Hematopoietic multipotent progenitor cell treated with erythropoietin and hydrocortisone succinate and interleukin-3 and kit ligand, for 15 days (in vitro differentiated cells): ENCODE results near the gene PGA3.
"Not testable (repeated sequence)": the region's sequence is repeated elsewhere in the genome, so short reads cannot be mapped to it uniquely, and the experiment has no call there.

Experiments
- DNase-seq: peaks from one replicate; pipeline ENCODE4 v3.0.0-alpha.2; 2015; ENCODE audit warnings: low spot score

Gene PGA3

DNA sequence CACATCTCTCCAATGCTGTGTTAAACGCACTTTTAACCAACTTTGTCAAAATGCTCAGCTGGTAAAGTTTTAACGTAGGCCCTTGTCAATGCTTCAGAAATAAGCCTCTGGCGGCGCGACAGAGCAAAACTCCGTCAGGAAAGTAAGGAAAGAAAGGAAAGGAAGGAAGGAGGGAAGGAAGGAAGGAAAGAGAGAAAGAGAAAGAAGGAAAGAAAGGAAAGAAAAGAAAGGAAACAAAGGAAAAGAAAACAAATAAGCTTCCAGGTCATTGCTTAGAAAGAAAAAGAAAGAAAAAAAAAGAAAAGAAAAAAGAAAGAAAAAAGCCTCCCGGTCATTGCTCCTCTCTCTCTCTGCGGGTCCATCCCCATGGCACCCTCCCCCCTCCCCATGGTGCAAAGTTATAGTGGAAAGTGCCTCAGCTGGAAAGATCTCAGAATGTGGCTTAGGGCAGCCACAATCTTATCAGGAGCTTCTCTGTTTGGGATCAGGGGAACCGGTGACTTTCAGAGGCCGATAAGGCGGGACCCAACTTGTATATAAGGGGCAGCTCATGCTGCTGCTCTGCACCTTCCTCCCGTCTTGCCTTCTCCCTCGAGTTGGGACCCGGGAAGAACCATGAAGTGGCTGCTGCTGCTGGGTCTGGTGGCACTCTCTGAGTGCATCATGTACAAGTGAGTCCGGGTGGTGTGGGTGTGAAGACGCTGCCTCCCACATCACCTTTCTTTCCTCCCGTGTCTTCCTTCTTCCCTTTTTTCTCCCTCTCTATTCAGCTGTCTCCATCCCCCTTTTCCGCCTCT lies at the start of gene PGA3:
PGA3 (plus strand) TSS at position 566 of the 797 bp plus-strand sequence; CDS start at position 616, 50 bp downstream.
- DNase-seq = not testable (repeated sequence)

DNA sequence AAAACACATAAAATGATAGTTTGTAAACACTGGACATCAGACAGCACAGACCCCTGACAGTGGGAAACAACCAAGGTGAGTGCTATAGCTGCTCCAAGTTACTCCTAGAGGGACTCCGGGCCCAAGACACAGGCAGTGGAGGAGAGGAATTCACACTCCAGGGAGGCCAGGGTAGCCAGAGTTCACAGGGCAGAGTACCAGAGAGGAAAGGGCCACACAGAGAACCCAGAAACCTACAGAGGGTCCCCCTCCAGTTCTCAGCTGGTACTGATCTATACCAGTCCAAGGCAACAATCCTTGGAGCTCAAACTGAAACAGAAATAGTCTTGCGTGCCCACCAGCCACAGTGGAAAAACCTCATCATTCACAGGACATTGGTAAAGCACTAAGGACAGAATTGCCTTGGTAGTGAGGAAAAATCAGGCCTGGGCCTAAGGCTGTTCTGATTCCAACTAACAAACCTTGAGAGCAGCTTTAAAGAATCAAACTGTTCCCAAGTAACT lies 49.7 kb upstream of the PGA3 start:
- DNase-seq = no peak

DNA sequence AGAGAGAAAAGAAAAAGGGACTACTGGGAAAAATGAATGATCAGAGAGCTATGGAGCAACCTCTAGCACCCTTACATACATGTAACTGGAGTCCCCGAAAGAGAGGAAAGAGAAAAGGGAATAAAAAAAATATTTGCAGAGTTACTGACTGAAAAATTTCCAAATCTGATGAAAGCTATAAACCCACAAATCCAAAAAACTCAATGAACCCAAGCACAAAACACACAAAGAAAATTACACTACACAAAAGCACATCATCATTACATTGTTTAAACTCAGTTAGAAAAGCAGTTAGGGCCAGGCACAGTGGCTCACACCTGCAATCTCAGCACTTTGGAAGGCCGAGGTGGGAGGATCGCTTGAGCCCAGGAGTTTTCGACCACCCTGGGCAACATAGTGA lies 48.8 kb upstream of the PGA3 start:
- no peak for DNase-seq

DNA sequence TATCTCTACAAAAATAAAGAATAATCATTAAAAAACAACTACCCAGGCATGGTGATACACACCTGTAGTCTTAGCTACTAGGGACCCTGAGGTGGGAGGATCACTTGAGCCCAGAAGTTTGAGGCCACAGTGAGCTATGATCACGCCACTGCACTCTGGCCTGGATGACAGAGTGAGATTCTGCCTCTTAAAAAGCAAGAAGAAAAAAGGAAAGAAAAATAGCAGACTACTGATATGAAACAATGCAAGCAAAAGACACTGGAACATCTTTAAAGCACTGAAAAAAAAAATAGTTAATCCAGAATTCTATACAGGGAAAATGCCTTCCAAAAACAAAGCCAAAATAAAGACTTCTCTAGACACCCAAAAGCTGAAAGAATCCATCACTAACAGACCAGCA lies 48.0 kb upstream of the PGA3 start:
- DNase-seq = no peak

DNA sequence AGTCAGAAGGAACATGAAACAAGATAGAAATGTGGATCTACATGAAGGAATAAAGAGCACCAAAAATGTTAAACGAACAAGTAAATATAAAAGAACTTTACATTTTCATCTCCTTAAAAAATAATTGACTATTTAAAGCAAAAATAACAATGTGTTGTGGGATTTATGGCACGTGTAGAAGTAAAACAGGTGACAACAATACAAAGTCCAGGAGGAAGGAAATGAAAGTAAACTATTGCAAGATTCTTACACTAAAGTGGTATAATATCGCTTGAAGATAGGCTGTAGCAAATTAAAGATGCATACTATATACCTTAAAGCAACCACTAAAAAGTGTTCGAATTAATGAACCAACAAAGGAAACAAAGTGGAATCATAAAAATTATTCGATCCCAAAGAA lies 47.6 kb upstream of the PGA3 start:
- no peak for DNase-seq

DNA sequence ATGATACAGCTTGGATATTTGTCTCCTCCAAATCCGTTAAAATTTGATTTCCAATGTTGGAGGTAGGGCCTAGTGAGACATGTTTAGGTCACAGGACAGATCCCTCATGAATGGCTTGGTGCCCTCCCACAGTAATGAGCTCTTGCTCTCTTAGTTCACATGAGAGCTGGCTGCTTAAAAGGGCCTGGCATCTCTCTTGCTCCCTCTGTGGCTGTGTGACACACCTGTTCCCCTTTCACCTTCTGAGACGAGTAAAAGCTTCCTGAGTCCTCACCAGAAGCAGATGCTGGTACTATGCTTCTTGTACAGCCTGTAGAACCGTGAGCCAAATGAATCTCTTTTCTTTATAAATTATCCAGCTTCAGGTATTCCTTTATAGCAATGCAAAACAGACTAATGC lies 45.6 kb upstream of the PGA3 start:
- no peak for DNase-seq

DNA sequence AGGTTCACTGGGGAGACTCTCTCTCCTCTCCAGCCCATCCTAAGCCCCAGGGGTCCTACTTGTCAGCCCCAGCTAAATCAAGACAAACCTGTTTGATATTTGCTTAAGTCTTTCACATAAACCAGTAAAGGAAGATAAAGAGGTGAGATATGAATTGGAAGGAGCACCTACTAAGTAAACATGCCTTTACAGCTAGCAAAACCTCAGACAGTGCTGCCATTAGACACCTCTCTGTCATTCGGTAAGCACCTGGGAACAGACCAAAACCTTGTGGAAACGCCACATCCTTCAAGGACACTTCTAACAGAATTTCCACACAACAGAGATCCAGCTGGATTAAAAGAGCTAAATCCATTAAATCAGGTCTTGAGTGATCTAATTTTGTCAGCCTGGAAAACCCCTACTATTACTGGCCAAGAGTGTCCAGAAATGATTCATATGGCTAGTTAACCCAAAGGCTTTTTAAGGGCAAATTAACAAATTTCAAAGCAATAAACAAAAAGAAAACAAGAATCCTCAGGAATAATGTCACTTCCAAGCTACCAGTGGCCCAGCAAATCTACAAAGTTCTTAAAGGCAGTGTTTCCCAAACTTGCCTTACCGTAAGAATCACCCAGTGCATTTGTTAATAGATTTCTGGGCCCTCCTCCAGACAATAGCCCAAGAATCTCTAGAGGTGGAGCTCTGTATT lies 44.5 kb upstream of the PGA3 start:
- no peak for DNase-seq

DNA sequence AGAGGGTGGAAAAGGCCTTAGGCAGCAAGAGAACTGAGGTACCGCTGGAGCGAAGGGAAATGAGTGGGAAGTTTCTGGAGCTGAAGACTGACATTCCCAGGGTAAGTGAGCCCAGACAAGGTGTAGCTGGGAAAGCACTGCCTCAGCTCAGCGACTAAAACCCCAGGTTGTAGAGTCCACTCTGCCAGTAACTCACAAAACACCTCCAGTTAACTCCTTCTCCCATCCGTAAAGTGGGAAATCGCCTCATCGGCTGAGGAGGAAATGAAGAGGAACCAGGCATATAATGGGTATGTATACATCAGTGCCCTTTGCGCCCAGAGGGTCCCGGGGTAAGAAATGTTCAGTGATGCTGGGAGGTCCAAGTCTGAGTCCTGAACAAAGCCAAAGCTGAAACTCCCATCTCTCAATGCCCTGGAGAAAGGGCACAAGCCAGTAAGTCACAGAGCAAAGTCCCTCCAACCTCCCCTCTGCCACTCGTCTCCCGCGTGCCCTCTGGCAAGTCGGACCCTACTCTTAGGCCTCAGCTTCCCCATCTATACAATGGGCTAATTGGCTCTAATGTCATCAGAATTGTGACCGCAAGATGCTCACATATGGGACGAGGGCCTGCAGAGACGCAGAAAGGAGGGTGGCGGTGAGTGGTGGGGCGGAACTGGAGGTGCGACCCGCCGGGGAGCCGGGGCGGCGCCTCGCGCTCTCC lies 42.7 kb upstream of the PGA3 start:
- DNase-seq = no peak

DNA sequence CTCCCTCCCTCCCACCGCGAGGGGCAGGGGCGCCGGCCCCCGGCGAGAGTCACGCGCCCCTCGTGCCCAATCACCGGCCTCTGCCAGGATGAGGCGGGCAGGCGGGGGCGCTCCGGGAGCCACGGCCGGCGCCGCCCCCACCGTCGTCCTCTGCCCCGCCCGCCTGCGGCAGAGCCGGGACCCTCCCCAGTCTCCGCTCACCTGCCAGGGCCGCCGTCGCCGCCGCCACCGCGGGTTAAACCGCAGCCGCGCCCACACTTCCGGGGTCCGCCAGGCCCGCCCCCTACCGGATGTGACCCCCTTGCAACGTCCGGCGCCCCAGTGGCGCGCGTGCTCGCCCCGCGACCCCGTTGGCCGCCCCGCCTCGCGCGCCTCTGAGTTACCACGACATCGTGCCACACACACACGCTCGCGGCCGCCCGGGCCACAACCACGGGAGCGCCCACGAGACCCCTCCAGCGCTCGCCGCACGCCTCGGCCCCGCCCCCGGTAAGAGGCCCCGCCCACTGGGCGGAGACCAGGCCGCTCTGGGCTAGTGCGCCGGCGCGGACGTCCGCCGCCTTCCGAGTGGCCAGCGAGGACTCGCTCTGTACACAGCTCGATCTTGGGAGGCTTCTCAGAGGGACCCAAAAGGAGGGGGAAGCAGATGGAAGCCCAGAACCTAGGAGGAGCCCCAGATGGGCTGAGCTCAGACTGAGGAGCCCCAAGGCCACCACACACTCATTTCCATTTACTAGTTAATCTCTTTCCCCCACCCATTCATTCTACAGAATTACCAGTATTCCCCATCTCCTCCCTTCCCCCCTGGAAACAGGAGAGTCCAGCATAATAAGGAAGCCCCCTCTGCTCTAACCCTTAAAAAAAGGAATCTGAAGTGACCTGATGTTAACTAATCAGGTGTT lies 41.9 kb upstream of the PGA3 start, which contains the start of gene VPS37C:
VPS37C (minus strand) TSS at position 237 of the 902 bp plus-strand sequence. CDS start 22,597 bp downstream, outside the sequence.
- DNase-seq = peak; percentile 89

DNA sequence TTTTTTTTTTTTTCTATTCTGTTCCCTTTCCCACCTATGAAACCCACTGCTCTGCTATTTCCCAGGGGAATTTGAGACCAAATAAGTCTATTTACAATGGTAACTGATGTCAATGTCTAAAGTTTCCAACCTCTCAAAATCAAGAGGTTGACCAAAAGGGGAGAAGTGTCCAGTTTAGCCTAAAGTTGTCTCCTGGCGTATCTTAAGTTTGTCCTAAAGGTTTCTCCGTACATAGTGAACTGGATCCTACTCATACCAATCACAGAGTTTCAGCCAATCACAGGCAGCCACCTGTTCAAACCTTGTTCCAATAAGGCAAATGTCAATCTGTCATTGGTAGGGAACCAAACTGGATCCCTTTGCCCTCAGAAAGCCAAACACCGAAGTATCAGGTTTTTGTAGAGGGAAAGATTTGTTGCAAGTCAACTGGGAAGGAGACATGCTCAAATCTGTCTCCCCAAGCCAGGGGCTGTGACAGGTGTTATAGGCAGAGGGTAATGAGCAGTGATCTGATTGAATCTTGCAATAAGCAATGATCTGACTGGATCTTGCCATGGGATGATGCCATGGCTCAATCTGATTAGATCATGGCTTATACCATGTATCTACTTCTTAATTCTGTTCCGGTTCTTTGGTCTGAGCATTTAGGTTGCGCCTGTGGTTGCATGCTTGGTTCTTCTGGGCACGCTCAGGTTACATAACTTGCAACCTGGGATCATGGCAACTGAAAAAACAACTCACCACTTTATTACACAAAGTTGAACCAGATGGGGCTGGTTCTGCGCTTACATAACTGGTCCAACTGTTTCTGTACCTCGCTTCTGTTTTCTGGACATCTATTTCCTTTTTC lies 41.0 kb upstream of the PGA3 start:
- no peak for DNase-seq

DNA sequence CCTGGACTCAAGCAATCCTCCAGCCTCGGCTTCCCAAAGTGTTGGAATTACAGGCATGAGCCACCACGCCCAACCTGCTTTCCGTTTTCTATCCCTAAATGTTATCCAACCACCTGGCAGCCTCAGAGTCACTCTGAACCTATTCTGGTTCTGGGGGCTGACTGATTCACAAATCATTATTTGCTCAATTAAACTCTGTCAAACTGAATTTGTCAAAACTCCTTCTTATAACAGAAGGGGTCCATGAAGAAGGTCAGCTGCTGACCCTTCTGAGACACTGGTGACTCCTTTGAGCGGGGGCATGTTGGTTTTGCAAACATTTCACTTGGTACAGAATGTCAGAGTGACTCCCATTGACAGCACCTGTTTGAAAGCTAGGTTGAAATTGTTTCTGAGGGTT lies 40.3 kb upstream of the PGA3 start:
- no peak for DNase-seq

DNA sequence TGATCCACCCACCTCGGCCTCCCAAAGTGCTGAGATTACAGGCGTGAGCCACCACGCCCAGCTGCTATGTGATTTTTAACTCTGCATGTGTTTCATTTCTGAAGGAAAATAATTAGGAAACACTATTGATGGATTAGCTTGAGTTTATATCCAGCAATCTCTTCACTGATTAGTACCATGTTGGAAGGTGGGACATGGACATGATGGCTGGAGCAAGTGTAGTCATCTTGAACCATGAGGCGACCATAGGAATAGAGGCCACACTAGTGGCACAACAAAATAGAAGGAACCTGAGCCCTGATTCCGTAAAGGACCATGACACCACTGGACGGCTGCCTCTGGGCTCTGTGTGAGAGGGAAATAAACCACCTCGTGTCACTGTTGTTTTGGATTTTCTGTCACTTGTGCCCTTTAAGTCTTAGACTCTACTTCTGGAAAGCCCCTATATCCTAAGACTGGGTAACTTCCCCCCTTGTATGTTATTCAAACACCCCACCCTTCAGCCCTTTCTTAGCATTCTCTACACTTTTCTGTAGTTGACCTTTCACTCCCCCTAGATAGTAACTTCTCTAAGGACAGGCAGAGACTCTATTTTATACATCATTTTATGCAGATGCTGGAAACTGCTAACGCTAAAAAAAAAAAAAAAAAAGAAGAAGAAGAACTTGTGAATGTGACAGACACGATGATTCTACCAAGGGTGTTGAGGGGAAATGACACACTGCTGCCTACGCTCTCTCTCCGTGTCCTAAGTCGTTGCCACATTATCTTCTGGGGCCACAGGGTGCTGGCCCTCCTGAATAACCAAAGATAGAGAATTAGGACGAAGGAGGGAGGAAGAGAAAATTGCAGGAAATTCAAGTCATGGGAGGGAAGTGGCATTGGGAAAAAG lies 39.4 kb upstream of the PGA3 start:
- DNase-seq = peak; percentile 60

DNA sequence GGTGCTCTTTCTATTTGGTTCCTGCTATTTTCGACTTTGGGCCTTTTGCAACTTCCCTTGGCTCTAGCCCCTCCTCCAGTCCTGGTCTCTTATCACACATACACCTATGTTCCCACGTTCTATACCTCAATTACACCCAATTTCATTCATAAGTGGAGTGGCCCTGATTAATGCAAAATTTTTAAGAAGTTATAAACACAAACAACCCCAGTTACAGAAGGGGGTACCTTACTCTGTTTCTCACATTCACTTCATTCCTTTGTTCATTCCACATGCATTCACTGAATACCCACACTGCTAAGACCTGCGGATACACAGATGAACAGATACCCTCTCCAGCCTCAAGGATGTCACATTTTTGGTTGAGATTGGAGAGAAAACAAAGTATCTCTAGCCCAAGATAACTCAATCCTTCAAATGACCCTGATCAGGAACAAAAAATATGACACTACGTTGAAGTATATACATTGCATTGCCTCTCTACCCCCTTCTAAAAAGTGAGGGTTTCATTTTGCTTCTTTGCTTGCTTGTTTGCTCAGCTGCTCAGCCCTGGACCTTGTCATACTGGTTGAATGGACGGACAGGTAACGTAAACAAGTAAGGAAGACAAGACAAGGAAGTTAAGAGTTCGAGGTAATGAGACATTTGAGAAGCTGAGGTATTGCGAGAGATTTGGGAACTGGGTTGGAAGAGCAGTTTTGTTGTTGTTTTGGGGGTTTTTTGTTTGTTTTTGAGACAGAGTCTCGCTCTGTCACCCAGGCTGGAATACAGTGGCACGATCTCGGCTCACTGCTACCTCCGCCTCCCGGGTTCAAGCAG lies 38.5 kb upstream of the PGA3 start:
- DNase-seq = no peak

DNA sequence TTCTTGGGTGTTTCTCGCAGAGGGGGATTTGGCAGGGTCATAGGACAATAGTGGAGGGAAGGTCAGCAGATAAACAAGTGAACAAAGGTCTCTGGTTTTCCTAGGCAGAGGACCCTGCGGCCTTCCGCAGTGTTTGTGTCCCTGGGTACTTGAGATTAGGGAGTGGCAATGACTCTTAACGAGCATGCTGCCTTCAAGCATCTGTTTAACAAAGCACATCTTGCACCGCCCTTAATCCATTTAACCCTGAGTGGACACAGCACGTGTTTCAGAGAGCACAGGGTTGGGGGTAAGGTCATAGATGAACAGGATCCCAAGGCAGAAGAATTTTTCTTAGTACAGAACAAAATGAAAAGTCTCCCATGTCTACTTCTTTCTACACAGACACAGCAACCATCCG lies 37.5 kb upstream of the PGA3 start:
- DNase-seq = not testable (repeated sequence)

DNA sequence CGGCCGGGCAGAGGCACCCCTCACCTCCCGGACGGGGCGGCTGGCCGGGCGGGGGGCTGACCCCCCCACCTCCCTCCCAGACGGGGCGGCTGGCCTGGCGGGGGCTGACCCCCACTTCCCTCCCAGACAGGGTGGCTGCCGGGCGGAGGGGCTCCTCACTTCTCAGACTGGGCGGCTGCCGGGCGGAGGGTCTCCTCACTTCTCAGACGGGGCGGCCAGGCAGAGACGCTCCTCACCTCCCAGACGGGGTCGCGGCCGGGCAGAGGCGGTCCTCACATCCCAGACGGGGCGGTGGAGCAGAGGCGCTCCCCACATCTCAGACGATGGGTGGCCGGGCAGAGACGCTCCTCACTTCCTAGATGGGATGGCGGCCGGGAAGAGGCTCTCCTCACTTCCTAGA lies 37.0 kb upstream of the PGA3 start:
- not testable (repeated sequence) for DNase-seq

DNA sequence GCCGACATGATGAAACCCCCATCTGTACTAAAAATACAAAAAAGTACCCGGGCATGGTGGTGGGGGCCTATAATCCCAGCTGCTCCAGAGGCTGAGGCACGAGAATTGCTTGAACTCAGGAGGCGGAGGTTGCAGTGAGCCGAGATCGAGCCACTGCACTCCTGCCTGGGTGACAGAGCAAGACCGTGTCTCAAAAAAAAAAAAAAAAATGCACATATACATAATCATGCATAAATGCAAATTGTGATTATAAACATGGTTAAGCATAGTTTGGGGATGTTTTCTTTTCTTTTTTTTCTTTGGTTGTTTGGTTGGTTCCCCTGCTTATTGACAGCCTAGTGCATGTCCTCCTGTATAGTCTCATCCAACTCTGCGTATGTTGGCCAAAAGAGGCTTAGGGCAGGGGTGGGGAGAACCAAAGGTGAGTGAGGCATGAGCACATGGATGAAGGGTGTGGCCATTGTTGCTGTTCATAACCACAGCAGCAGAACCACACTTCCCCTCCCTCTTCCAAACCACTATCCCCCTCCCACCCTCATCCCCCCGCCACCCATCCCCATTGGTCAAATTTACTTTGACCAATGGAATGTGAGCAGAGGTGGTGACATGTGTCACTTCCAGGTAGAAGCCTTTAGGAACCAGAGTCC lies 35.1 kb upstream of the PGA3 start:
- no peak for DNase-seq

DNA sequence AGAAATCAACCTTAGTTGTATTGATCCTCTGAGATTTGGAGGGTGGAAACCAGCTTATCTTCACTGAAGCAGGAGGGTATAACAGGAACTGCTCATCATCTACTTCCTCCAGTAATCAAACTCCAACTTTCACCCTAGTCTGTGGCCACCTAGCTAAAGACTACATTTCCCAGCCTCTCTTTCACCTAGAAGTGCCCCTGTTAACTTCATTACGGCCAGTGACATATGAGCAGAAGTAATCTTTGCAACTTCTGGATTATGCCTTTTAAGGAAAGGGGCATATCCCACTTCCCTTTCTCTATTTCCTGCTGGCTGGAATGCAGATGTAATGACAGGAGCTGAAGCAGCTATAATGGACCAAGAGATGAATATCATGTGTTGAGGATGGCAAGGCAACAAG lies 34.5 kb upstream of the PGA3 start:
- no peak for DNase-seq

DNA sequence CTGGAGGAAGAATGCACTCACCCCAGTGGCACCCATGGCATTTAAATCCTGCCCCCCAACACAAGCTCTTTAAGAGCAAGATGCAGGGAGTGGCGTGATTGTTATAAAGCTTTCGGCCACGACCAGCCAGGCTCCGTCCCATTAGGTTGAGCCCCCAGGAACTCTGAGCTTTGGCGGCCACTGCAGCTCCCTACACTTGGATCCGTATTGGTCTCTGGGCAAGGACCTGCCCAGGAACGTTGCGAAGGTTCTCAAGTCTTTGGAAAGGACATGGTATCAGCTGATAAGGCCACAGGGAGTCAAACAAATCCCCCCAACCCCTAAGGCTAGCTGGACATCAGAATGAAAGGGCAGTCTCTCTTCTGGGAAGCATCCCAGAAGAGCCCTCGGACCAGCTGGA lies 32.7 kb upstream of the PGA3 start:
- no peak for DNase-seq
